ENCODE results near the gene C15orf61.

C15orf61 gene

DNA sequence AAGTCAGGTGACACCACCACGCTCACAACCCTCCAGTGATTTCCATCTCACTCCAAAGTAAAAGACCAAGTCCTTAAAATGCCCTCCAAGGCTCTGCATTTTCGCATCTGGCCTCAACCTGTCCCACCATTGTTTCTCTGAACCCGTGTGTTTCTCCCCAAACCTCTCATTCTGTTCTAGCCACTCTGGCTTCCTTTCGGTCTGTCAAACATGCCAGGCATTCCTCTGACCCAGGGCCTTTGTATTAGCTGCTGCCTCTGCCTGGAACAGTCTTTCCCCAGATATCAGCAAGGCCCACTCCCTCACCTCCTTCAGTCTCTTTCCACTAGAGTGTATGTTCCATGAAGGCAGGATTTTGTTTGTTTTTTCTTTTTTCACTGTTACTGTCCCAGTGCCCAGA, 37.6 kb downstream of the C15orf61 start:
- no peaks in the 10 kb centered on the region for H3K9me3 ChIP-seq (ENCODE audit: insufficient read depth, low read length)
- peaks cover 24% of the 10 kb centered on the region for H3K36me3 ChIP-seq (replicated peaks; ENCODE audit: low read depth, low read length)
- H3K27ac ChIP-seq (ENCODE audit: low read length) = no peak overlapping the region
- H4K20me1 ChIP-seq (ENCODE audit: insufficient read depth, low read length) = no peaks in the 10 kb centered on the region
- H3K79me2 ChIP-seq (ENCODE audit: low read length) = no peaks in the 10 kb centered on the region
- TF ChIP-seq EZH2phosphoT487 (IDR thresholded peaks at IDR 0.05; ENCODE audit: low read depth) = no peak
- TF ChIP-seq, protein P1, sequence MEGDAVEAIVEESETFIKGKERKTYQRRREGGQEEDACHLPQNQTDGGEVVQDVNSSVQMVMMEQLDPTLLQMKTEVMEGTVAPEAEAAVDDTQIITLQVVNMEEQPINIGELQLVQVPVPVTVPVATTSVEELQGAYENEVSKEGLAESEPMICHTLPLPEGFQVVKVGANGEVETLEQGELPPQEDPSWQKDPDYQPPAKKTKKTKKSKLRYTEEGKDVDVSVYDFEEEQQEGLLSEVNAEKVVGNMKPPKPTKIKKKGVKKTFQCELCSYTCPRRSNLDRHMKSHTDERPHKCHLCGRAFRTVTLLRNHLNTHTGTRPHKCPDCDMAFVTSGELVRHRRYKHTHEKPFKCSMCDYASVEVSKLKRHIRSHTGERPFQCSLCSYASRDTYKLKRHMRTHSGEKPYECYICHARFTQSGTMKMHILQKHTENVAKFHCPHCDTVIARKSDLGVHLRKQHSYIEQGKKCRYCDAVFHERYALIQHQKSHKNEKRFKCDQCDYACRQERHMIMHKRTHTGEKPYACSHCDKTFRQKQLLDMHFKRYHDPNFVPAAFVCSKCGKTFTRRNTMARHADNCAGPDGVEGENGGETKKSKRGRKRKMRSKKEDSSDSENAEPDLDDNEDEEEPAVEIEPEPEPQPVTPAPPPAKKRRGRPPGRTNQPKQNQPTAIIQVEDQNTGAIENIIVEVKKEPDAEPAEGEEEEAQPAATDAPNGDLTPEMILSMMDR (IDR thresholded peaks at IDR 0.05; ENCODE audit: low read depth, low read length) = no peak
- H2AFZ ChIP-seq (ENCODE audit: low read depth, low read length) = no peak overlapping the region
- H3K4me1 ChIP-seq (ENCODE audit: low read length) = no peaks in the 10 kb centered on the region
- H3K4me2 ChIP-seq (ENCODE audit: low read length) = no peak overlapping the region
- H3K27me3 ChIP-seq (ENCODE audit: low read depth, low read length) = no peaks in the 10 kb centered on the region
- no peak overlapping the region for H3K9ac ChIP-seq (ENCODE audit: low read length)
- H3K4me3 ChIP-seq (ENCODE audit: low read length) = no peak overlapping the region

DNA sequence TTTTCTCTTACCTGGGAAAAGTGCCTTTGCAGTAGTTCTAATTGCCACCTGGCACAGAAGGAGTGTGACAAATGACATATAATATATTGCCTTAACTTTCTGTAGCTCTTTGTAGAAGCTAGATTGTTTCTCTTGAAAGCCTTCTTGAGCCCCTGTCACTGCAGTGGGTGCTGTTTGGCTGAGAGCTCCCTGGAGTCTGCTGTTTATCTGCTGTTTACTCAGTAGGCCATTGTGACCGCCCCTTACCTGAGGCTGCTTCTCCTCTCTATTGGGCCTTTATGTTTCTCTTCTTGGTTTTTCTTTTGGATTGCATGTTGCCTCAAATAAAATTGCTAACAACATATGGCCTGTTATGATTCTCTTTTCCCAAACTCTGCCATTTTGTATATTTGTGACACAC, 38.2 kb downstream of the C15orf61 start:
- Histone ChIP-seq H3K27ac (ENCODE audit: low read length) (no peak overlapping the region), H3K36me3 (replicated peaks; ENCODE audit: low read depth, low read length) (peaks cover 24% of the 10 kb centered on the region), H3K4me1 (ENCODE audit: low read length) (no peaks in the 10 kb centered on the region; the same call in 1 of the 2 replicates)

DNA sequence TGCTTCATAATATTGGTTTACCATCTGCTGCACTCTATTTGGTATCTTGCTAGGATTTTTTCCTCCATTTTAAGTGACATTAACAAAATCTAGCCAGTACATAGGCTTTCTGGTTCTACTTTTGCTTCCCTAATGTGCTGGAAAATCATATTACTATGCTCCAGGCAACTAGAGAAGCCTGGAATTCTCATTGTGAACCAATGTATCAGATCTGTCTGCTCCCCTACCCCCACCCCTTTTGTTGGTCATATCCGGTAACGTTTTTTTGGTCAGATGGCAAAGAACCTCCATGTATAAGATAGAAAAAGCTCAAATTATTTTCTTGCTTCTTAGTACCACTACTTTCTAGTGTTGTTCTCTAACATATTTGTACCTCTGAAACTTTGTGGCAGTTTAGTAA, 38.6 kb downstream of the C15orf61 start:
- Histone ChIP-seq H3K27me3 (ENCODE audit: low read depth, low read length) (no peaks in the 10 kb centered on the region), H3K27ac (ENCODE audit: low read length) (no peak overlapping the region), H3K4me3 (ENCODE audit: low read length) (no peak overlapping the region), H3K79me2 (ENCODE audit: low read length) (no peaks in the 10 kb centered on the region), H3K4me2 (ENCODE audit: low read length) (no peak overlapping the region), H3K9me3 (ENCODE audit: insufficient read depth, low read length) (no peaks in the 10 kb centered on the region), H3K36me3 (replicated peaks; ENCODE audit: low read depth, low read length) (peaks cover 24% of the 10 kb centered on the region), H2AFZ (ENCODE audit: low read depth, low read length) (no peak overlapping the region), H3K9ac (ENCODE audit: low read length) (no peak overlapping the region), H3K4me1 (ENCODE audit: low read length) (peaks cover 3% of the 10 kb centered on the region), H4K20me1 (ENCODE audit: insufficient read depth, low read length) (no peaks in the 10 kb centered on the region)
- no peak for TF ChIP-seq EZH2phosphoT487 (IDR thresholded peaks at IDR 0.05; ENCODE audit: low read depth)
- TF ChIP-seq, protein P1 (IDR thresholded peaks at IDR 0.05; ENCODE audit: low read depth, low read length) = no peak

More for the DNA sequence above, 38.2 kb downstream of the C15orf61 start:
- Histone ChIP-seq H2AFZ (ENCODE audit: low read depth, low read length) (no peak overlapping the region), H3K79me2 (ENCODE audit: low read length) (no peaks in the 10 kb centered on the region), H3K9ac (ENCODE audit: low read length) (no peak overlapping the region), H3K4me2 (ENCODE audit: low read length) (no peak overlapping the region), H4K20me1 (ENCODE audit: insufficient read depth, low read length) (no peaks in the 10 kb centered on the region), H3K4me3 (ENCODE audit: low read length) (no peak overlapping the region), H3K9me3 (ENCODE audit: insufficient read depth, low read length) (no peaks in the 10 kb centered on the region), H3K27me3 (ENCODE audit: low read depth, low read length) (no peaks in the 10 kb centered on the region)
- no peak for TF ChIP-seq EZH2phosphoT487 (IDR thresholded peaks at IDR 0.05; ENCODE audit: low read depth)
- TF ChIP-seq, protein P1 (IDR thresholded peaks at IDR 0.05; ENCODE audit: low read depth, low read length) = no peak

DNA sequence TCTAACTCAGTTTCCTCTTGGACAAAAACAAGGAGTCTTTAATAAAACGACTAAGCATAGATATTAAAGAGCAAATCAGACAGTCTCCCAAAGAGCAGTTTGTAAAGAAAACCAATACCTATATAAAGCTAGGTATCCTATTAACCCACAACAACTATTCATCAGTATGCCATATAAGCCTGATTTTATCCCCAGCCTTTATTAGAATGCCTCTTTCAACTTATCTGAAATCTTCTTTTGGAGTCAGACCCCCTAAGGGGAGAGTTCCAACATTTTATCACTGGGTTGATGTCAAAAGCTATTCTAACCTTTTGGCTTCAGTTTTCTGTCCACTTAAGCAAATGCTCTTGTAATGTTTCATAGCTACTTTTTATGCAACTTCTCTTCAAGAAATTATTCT, 39.4 kb downstream of the C15orf61 start:
- TF ChIP-seq, protein P1 (IDR thresholded peaks at IDR 0.05; ENCODE audit: low read depth, low read length) = no peak
- H3K79me2 ChIP-seq (ENCODE audit: low read length) = no peaks in the 10 kb centered on the region
- H3K4me3 ChIP-seq (ENCODE audit: low read length) = no peak overlapping the region
- H3K27ac ChIP-seq (ENCODE audit: low read length) = no peak overlapping the region
- no peaks in the 10 kb centered on the region for H3K27me3 ChIP-seq (ENCODE audit: low read depth, low read length)
- H2AFZ ChIP-seq (ENCODE audit: low read depth, low read length) = no peak overlapping the region
- H3K4me2 ChIP-seq (ENCODE audit: low read length) = no peak overlapping the region
- no peaks in the 10 kb centered on the region for H4K20me1 ChIP-seq (ENCODE audit: insufficient read depth, low read length)
- no peak overlapping the region for H3K9ac ChIP-seq (ENCODE audit: low read length)
- peaks cover 24% of the 10 kb centered on the region for H3K36me3 ChIP-seq (replicated peaks; ENCODE audit: low read depth, low read length)
- H3K4me1 ChIP-seq (ENCODE audit: low read length) = peaks cover 8% of the 10 kb centered on the region
- no peaks in the 10 kb centered on the region for H3K9me3 ChIP-seq (ENCODE audit: insufficient read depth, low read length)

All from OCI-LY3 (cell line).